Measurements from ENCODE around the gene SLC7A7. TPM values are rescaled to one million over a fixed set of nuclear protein-coding genes. Genes with fewer than 3 reads are reported as not detected.
A peak's percentile ranks its signal among the peaks of the same experiment; 100 is the strongest.
"Not testable (repeated sequence)": the region's sequence is repeated elsewhere in the genome, so short reads cannot be mapped to it uniquely, and the experiment has no call there.

Gene SLC7A7
- total and polyA plus RNA-seq, 9 donors: 15.8 to 59.3 (median 28.4) TPM

DNA sequence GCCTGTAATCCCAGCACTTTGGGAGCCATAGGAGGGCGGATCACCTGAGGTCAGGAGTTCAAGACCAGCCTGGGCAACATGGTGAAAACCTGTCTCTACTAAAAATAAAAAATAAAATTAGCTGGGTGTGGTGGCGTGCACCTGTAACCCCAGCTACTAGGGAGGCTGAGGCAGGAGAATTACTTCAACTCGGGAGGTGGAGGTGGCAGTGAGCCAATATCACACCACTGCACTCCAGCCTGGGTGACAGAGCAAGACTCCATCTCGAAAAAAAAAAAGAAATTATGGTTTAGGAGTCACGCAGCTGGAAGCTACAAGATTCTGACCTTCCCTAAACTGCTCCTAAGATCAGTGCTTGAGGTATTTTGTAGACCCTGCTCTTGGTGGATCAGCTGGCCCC is 21.7 kb downstream of the SLC7A7 start:
- not testable (repeated sequence) for H3K27ac ChIP-seq (ENCODE audit: low read length); H3K27me3 ChIP-seq (ENCODE audit: control insufficient read depth, insufficient read depth, low read length); H3K36me3 ChIP-seq (ENCODE audit: control insufficient read depth, insufficient read depth, low read length); DNase-seq; H3K4me1 ChIP-seq (ENCODE audit: control insufficient read depth, insufficient read depth, low read length); H3K4me3 ChIP-seq (ENCODE audit: low read length); H3K9me3 ChIP-seq (replicated peaks; ENCODE audit: control insufficient read depth, low read depth, low read length)
- WGBS (ENCODE audit: insufficient coverage): no CpG with 5 or more reads among the region's 5 CpGs

DNA sequence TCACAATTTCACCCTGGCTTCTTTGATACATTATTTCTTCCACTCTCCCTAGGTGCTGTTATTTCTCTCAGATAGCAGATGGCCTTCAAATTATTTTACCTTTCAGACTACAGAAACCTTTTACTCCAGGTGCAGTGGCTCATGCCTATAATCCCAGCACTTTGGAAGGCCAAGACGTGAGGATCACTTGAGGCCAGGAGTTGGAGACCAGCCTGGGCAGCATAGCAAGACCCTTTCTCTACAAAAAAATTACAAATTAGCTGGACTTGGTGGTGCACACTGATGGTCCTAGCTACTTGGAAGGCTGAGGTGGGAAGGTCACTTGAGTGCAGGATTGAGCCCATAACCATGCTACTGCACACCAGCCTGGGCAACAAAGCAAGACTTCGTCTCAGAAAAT is 23.1 kb downstream of the SLC7A7 start:
- DNase-seq: no peak

DNA sequence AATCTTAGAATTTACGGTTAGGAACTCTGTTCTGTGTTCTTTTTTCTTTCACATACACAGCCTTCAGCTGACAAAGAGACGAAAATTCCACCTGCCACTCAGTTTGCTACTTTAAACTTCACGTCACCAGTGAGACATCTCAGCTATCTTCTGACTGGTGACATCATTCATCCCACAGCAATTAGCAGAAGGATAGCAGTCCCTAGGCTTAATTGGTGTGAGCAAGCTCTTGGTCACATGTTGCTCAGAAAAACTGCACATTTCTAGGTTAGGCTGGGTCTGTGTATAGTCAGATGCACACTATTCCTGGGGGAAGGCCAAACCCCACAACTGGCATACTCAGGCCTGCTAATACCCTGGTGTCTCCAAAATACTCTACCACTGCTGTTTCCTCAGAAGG is 23.9 kb downstream of the SLC7A7 start:
- Histone ChIP-seq H3K9me3 (replicated peaks; ENCODE audit: control insufficient read depth, low read depth, low read length) (no peaks in the 10 kb centered on the region), H3K27ac (ENCODE audit: low read length) (peak overlapping the region; percentile 23), H3K36me3 (ENCODE audit: control insufficient read depth, insufficient read depth, low read length) (no peaks in the 10 kb centered on the region), H3K4me1 (ENCODE audit: control insufficient read depth, insufficient read depth, low read length) (peaks cover 3% of the 10 kb centered on the region), H3K4me3 (ENCODE audit: low read length) (no peak overlapping the region), H3K27me3 (ENCODE audit: control insufficient read depth, insufficient read depth, low read length) (peaks cover 2% of the 10 kb centered on the region)
- WGBS (ENCODE audit: insufficient coverage): 92% methylated on average over 2 of the region's 3 CpGs
- peak; percentile 44 for DNase-seq

More for the DNA sequence above, 23.1 kb downstream of the SLC7A7 start:
- Histone ChIP-seq H3K9me3 (replicated peaks; ENCODE audit: control insufficient read depth, low read depth, low read length) (no peaks in the 10 kb centered on the region), H3K4me1 (ENCODE audit: control insufficient read depth, insufficient read depth, low read length) (peaks cover 3% of the 10 kb centered on the region), H3K36me3 (ENCODE audit: control insufficient read depth, insufficient read depth, low read length) (no peaks in the 10 kb centered on the region), H3K27me3 (ENCODE audit: control insufficient read depth, insufficient read depth, low read length) (peaks cover 2% of the 10 kb centered on the region), H3K27ac (ENCODE audit: low read length) (no peak overlapping the region), H3K4me3 (ENCODE audit: low read length) (no peak overlapping the region)
- WGBS (ENCODE audit: insufficient coverage): no CpG with 5 or more reads among the region's 2 CpGs

DNA sequence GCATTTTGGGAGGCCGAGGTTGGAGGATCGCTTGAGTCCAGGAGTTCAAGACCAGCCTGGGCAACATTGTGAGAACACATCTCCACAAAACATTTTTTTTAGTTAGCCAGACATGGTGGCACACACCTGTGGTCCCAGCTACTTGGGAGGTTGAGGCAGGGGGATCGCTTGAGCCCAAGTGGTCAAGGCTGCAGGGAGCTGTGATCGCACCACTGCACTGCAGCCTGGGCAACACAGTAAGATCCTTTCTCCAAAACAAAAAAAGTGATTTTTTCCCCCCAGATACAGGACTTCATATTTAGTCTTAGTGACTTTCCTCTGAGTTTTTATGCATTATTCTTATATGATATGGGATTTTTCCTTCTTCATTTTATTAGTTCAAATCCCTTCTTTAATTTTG is 28.6 kb downstream of the SLC7A7 start:
- no CpG with 5 or more reads among the region's 4 CpGs for WGBS (ENCODE audit: insufficient coverage)

DNA sequence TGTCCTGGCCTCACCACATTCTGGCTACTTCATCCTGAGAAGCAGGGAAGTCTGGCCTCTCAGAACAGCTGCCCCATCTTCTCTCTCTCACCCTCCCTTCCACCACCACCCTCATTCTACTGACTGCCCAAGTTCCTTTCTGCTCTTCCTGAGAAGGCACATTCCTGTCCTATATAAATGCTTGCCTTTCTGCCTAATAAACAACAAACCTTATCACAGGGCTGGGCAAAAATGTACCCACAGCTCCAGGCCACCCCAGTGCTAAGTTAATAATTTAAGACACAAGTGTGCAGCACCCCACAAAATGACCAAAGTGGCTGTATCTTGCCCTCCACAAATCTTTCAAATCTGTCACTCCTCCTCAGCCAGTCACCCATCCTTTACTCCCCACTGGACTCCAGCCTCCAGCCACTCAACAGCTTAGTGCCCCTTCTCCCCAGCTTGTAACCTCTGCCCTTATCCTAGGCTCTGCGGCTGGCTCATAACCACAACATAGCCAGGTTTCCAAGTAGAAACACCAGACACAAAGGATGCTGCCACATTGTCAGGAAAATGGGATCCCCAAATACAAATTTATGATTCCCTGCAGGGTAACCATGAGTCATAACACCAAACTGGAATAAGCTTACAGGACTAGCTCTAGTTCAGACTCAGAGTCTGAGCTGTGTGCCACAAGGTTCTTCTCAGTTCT is 33.8 kb downstream of the SLC7A7 start:
- Histone ChIP-seq H3K4me1 (ENCODE audit: control insufficient read depth, insufficient read depth, low read length) (peaks cover 12% of the 10 kb centered on the region), H3K36me3 (ENCODE audit: control insufficient read depth, insufficient read depth, low read length) (peaks cover 4% of the 10 kb centered on the region), H3K27me3 (ENCODE audit: control insufficient read depth, insufficient read depth, low read length) (no peaks in the 10 kb centered on the region), H3K27ac (ENCODE audit: low read length) (no peak overlapping the region), H3K9me3 (replicated peaks; ENCODE audit: control insufficient read depth, low read depth, low read length) (no peaks in the 10 kb centered on the region), H3K4me3 (ENCODE audit: low read length) (no peak overlapping the region)
- WGBS (ENCODE audit: insufficient coverage): 0% methylated on average over 1 of the region's 1 CpG
- DNase-seq: peak; percentile 12

More for the DNA sequence above, 28.6 kb downstream of the SLC7A7 start:
- Histone ChIP-seq H3K9me3 (replicated peaks; ENCODE audit: control insufficient read depth, low read depth, low read length) (no peaks in the 10 kb centered on the region), H3K27me3 (ENCODE audit: control insufficient read depth, insufficient read depth, low read length) (no peaks in the 10 kb centered on the region), H3K27ac (ENCODE audit: low read length) (no peak overlapping the region), H3K4me1 (ENCODE audit: control insufficient read depth, insufficient read depth, low read length) (peaks cover 3% of the 10 kb centered on the region), H3K4me3 (ENCODE audit: low read length) (no peak overlapping the region), H3K36me3 (ENCODE audit: control insufficient read depth, insufficient read depth, low read length) (no peaks in the 10 kb centered on the region)
- no peak for DNase-seq

DNA sequence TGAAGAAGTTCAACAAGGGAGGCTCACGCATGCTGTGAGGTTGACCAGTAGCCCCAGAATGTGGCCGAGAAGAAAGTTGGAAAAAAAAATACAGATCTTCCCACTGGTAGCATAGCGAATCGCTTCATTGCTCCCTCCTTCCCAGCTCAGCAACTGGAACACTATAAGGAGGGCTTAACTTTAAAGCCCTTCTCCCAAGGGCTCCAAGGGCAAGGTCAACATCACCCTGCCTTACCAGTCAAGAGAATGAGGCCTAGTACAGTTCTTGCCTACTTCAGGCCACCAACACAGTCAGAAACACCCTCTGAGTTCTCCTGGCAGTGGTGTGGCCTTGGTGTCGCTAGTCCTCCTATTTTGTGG is 34.3 kb downstream of the SLC7A7 start:
- H3K9me3 ChIP-seq (replicated peaks; ENCODE audit: control insufficient read depth, low read depth, low read length): no peaks in the 10 kb centered on the region
- no peak for DNase-seq
- H3K27ac ChIP-seq (ENCODE audit: low read length): no peak overlapping the region
- H3K4me3 ChIP-seq (ENCODE audit: low read length): no peak overlapping the region
- peaks cover 12% of the 10 kb centered on the region for H3K4me1 ChIP-seq (ENCODE audit: control insufficient read depth, insufficient read depth, low read length)
- no peaks in the 10 kb centered on the region for H3K27me3 ChIP-seq (ENCODE audit: control insufficient read depth, insufficient read depth, low read length)
- 82% methylated on average over 3 of the region's 5 CpGs for WGBS (ENCODE audit: insufficient coverage)
- H3K36me3 ChIP-seq (ENCODE audit: control insufficient read depth, insufficient read depth, low read length): peaks cover 10% of the 10 kb centered on the region

DNA sequence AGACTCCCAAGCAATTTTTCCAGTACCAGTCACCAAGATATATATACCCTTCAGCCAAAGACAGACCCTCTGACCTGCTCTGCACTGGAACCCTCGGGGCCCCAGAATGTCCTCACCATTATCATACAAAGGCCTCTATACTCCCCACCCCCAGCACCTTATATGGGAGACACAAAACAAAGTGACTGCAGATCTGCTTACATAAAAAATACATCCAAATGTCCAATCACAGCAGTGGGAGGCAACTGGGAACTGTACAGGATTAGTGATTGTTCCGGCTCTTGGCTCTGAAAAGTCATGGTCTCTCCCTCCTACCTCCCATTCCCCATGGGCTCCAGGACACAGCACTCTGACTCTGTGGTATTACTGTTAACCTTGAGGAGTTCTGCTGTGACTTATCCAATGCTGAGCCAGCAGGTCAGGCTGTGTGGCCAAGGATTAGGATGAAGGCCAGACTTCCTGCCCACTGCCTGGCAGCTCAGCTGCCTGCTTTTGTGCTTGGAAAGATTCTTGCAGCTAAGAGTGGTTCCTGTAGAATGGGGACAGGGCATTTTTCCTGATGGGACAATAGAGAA is 35.0 kb downstream of the SLC7A7 start:
- peaks cover 12% of the 10 kb centered on the region for H3K4me1 ChIP-seq (ENCODE audit: control insufficient read depth, insufficient read depth, low read length)
- DNase-seq: no peak
- no peaks in the 10 kb centered on the region for H3K27me3 ChIP-seq (ENCODE audit: control insufficient read depth, insufficient read depth, low read length)
- H3K27ac ChIP-seq (ENCODE audit: low read length): no peak overlapping the region
- no peak overlapping the region for H3K4me3 ChIP-seq (ENCODE audit: low read length)
- H3K9me3 ChIP-seq (replicated peaks; ENCODE audit: control insufficient read depth, low read depth, low read length): no peaks in the 10 kb centered on the region
- 57% methylated on average over 1 of the region's 2 CpGs for WGBS (ENCODE audit: insufficient coverage)
- peaks cover 12% of the 10 kb centered on the region for H3K36me3 ChIP-seq (ENCODE audit: control insufficient read depth, insufficient read depth, low read length)

DNA sequence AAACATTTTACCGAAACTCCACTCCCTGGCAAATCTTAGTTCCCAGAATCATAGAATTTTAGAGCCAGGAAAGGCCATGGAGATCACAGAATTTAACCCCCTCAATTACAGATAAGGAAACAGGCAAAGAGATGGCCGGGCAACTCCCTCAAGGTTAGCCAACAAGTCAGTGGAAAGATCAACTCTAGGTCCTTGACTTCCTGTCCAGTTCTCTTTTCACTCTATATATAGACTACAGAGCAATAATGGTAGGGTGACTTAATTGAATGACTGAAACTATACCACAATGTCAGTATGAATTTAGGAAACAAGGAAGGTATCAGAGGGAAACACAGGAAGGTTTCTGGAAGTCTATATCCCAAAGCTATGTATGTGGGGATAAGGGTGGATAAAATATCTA is 37.2 kb downstream of the SLC7A7 start:
- no peak for DNase-seq
- no peaks in the 10 kb centered on the region for H3K27me3 ChIP-seq (ENCODE audit: control insufficient read depth, insufficient read depth, low read length)
- peaks cover 27% of the 10 kb centered on the region for H3K36me3 ChIP-seq (ENCODE audit: control insufficient read depth, insufficient read depth, low read length)
- no peak overlapping the region for H3K27ac ChIP-seq (ENCODE audit: low read length)
- H3K9me3 ChIP-seq (replicated peaks; ENCODE audit: control insufficient read depth, low read depth, low read length): no peaks in the 10 kb centered on the region
- H3K4me1 ChIP-seq (ENCODE audit: control insufficient read depth, insufficient read depth, low read length): peaks cover 12% of the 10 kb centered on the region
- no peak overlapping the region for H3K4me3 ChIP-seq (ENCODE audit: low read length)
- WGBS (ENCODE audit: insufficient coverage): 78% methylated on average over 1 of the region's 2 CpGs

DNA sequence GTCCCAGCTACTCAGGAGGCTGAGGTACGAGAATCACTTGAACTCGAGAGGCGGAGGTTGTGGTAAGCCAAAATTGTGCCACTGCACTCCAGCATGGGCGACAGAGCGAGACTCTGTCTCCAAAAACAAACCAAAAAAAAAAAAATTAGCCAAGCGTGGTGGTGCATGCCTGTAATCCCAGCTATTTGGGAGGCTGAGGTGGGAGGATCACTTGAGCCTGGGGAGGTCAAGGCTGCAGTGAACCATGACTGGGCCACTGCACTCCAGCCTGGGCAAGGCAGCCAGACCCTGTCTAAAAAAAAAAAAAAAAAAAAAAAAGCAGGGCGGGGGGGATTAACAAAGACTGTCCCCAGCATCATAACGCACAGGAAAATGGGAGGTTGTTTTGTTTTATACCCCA is 38.4 kb downstream of the SLC7A7 start:
- H3K36me3 ChIP-seq (ENCODE audit: control insufficient read depth, insufficient read depth, low read length): peaks cover 33% of the 10 kb centered on the region
- H3K4me3 ChIP-seq (ENCODE audit: low read length); H3K27ac ChIP-seq (ENCODE audit: low read length); DNase-seq; H3K27me3 ChIP-seq (ENCODE audit: control insufficient read depth, insufficient read depth, low read length); H3K9me3 ChIP-seq (replicated peaks; ENCODE audit: control insufficient read depth, low read depth, low read length): not testable (repeated sequence)
- 100% methylated on average over 3 of the region's 8 CpGs for WGBS (ENCODE audit: insufficient coverage)
- peaks cover 12% of the 10 kb centered on the region for H3K4me1 ChIP-seq (ENCODE audit: control insufficient read depth, insufficient read depth, low read length)

DNA sequence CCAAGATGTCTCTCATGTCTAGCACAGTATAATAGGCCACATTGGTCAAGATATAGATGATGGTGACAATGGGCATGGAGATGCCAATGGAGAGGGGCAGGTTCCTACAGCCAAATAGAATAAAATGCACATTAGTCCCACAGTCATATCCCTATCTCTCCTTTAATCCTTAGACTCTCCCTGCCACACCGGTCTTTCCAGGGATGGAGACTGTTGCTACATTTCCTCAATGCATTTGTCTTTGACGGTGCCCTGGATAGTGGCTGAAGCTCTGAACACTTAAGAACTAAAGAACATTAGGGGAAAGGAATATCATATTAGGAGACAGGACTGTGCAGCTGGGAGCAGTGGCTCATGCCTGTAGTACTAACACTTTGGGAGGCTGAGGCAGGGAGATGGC is 39.0 kb downstream of the SLC7A7 start:
- WGBS (ENCODE audit: insufficient coverage): no CpG with 5 or more reads among the region's 2 CpGs
- no peak overlapping the region for H3K27ac ChIP-seq (ENCODE audit: low read length)
- no peak overlapping the region for H3K4me3 ChIP-seq (ENCODE audit: low read length)
- H3K27me3 ChIP-seq (ENCODE audit: control insufficient read depth, insufficient read depth, low read length): no peaks in the 10 kb centered on the region
- DNase-seq: no peak
- peaks cover 7% of the 10 kb centered on the region for H3K4me1 ChIP-seq (ENCODE audit: control insufficient read depth, insufficient read depth, low read length)
- peaks cover 39% of the 10 kb centered on the region for H3K36me3 ChIP-seq (ENCODE audit: control insufficient read depth, insufficient read depth, low read length)
- no peaks in the 10 kb centered on the region for H3K9me3 ChIP-seq (replicated peaks; ENCODE audit: control insufficient read depth, low read depth, low read length)

All from muscle of leg (tissue), 11 donors.